GM18498 (cell line): Measurements from ENCODE around the gene RUNX1.

Source experiments
- ATAC-seq: cut with Tn5 transposase; IDR thresholded peaks from one replicate; pipeline ENCODE4 v1.9.1; 2021; ENCODE audit warnings: mild to moderate bottlenecking, moderate library complexity; ENCODE audit not compliant: unreplicated experiment

Gene RUNX1

GRCh38 chr21:34836933-34837505 lies 212.1 kb downstream of the RUNX1 start:
- ATAC-seq, result no peak

- no peak for ATAC-seq
Measured at GRCh38 chr21:34836103-34836932, 212.8 kb downstream of the RUNX1 start.

GRCh38 chr21:34835526-34835925 lies 213.6 kb downstream of the RUNX1 start:
- ATAC-seq, result no peak

GRCh38 chr21:34834852-34835501 lies 214.1 kb downstream of the RUNX1 start:
- no peak for ATAC-seq

GRCh38 chr21:34834290-34834689 lies 214.8 kb downstream of the RUNX1 start:
- ATAC-seq, result no peak

GRCh38 chr21:34833465-34833864 lies 215.6 kb downstream of the RUNX1 start:
- ATAC-seq, result no peak

- no peak for ATAC-seq
Measured at GRCh38 chr21:34830386-34831170, 218.5 kb downstream of the RUNX1 start.

- no peak for ATAC-seq
Measured at GRCh38 chr21:34827445-34828235, 221.5 kb downstream of the RUNX1 start.

- no peak for ATAC-seq
Measured at GRCh38 chr21:34826836-34827235, 222.3 kb downstream of the RUNX1 start.

GRCh38 chr21:34825948-34826548 lies 223.1 kb downstream of the RUNX1 start:
- no peak for ATAC-seq

GRCh38 chr21:34825101-34825500 lies 224.0 kb downstream of the RUNX1 start:
- ATAC-seq, result no peak

GRCh38 chr21:34824314-34824713 lies 224.8 kb downstream of the RUNX1 start:
- ATAC-seq, result no peak

GRCh38 chr21:34822942-34823341 lies 226.2 kb downstream of the RUNX1 start:
- no peak for ATAC-seq

GRCh38 chr21:34822168-34822567 lies 226.9 kb downstream of the RUNX1 start:
- no peak for ATAC-seq

GRCh38 chr21:34821717-34822116 lies 227.4 kb downstream of the RUNX1 start:
- ATAC-seq, result no peak

- ATAC-seq, result no peak
Measured at GRCh38 chr21:34820051-34820450, 229.1 kb downstream of the RUNX1 start.

GRCh38 chr21:34819357-34819999 lies 229.6 kb downstream of the RUNX1 start:
- no peak for ATAC-seq

GRCh38 chr21:34818662-34819158 lies 230.4 kb downstream of the RUNX1 start:
- no peak for ATAC-seq
